Islet of Langerhans (tissue), 1 donor: Measurements from ENCODE around the gene IL36B.

ENCODE experiments used
- FAIRE-seq: peaks from one replicate; lab custom pipeline; 2011; peaks lifted over from hg19 to GRCh38; lab: Jason Lieb, UNC

Gene IL36B

GRCh38 chr2:113053666-113054065, 999 bp upstream of the IL36B start:
- FAIRE-seq, result no peak

- no peak for FAIRE-seq
Observed at GRCh38 chr2:113050921-113051895, 1.5 kb downstream of the IL36B start.

GRCh38 chr2:113046465-113046864, 6.2 kb downstream of the IL36B start:
- FAIRE-seq, result no peak

- no peak for FAIRE-seq
Observed at GRCh38 chr2:113041871-113042270, 10.8 kb downstream of the IL36B start.

GRCh38 chr2:113039719-113040118, 12.9 kb downstream of the IL36B start:
- no peak for FAIRE-seq

- FAIRE-seq, result no peak
Observed at GRCh38 chr2:113039158-113039557, 13.5 kb downstream of the IL36B start.

- FAIRE-seq, result no peak
Observed at GRCh38 chr2:113038291-113038690, 14.4 kb downstream of the IL36B start.

GRCh38 chr2:113036763-113037162, 15.9 kb downstream of the IL36B start:
- no peak for FAIRE-seq

- no peak for FAIRE-seq
Observed at GRCh38 chr2:113034016-113034415, 18.7 kb downstream of the IL36B start.

- no peak for FAIRE-seq
Observed at GRCh38 chr2:113032737-113033136, 19.9 kb downstream of the IL36B start.

- no peak for FAIRE-seq
Observed at GRCh38 chr2:113028112-113028511, 24.6 kb downstream of the IL36B start.

- no peak for FAIRE-seq
Observed at GRCh38 chr2:113027691-113028090, 25.0 kb downstream of the IL36B start.

GRCh38 chr2:113025737-113026136, 26.9 kb downstream of the IL36B start:
- no peak for FAIRE-seq

- FAIRE-seq, result no peak
Observed at GRCh38 chr2:113024764-113025163, 27.9 kb downstream of the IL36B start.

GRCh38 chr2:113021312-113021711, 31.4 kb downstream of the IL36B start:
- no peak for FAIRE-seq

GRCh38 chr2:113018509-113018908, 34.2 kb downstream of the IL36B start:
- FAIRE-seq, result no peak

- no peak for FAIRE-seq
Observed at GRCh38 chr2:113015655-113016054, 37.0 kb downstream of the IL36B start.

- no peak for FAIRE-seq
Observed at GRCh38 chr2:113015042-113015441, 37.6 kb downstream of the IL36B start.

- no peak for FAIRE-seq
Observed at GRCh38 chr2:113014067-113014466, 38.6 kb downstream of the IL36B start.

- no peak for FAIRE-seq
Observed at GRCh38 chr2:113013336-113013661, 39.4 kb downstream of the IL36B start.

- no peak for FAIRE-seq
Observed at GRCh38 chr2:113012436-113013335, 40.0 kb downstream of the IL36B start.

GRCh38 chr2:113011108-113011507, 41.6 kb downstream of the IL36B start:
- FAIRE-seq, result no peak

- FAIRE-seq, result no peak
Observed at GRCh38 chr2:113010088-113010487, 42.6 kb downstream of the IL36B start.
